Activated naive CD8-positive, alpha-beta T cell treated with anti-CD3 and anti-CD28 coated beads, Interleukin-2, amount 50 U/mL, for 16 hours (primary cell): Measurements from ENCODE around the gene TIMM22.

Experiments used
- DNase-seq: peaks from one replicate; pipeline ENCODE4 v3.0.0-alpha.2; 2020; ENCODE audit warnings: low read depth, low spot score

Gene TIMM22

GRCh38 chr17:1019451-1019850, 22.5 kb downstream of the TIMM22 start:
- no peak for DNase-seq

DNA sequence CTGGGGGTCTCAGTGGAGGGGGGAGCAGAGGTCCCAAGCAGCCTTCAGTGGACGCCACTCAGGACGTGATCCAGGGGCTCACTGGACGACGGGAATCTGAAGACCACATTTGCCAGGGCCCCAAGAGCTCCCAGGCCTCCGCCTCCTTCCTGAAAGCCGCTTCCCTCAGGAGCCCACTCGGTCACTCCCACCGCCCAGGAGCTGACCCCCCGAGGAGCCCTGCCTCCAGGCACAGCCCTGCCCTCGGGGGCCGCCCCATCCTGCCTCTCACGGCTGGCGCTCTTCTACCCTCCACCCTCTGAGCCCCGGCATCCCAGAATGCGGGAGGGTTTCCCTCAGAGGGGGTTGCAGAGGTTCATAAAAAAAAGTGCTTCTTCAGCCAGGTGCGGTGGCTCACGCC, 24.2 kb downstream of the TIMM22 start:
- DNase-seq: no peak

GRCh38 chr17:1022278-1023024, 25.5 kb downstream of the TIMM22 start:
- DNase-seq: no peak

GRCh38 chr17:1024076-1024475, 27.1 kb downstream of the TIMM22 start:
- no peak for DNase-seq

DNA sequence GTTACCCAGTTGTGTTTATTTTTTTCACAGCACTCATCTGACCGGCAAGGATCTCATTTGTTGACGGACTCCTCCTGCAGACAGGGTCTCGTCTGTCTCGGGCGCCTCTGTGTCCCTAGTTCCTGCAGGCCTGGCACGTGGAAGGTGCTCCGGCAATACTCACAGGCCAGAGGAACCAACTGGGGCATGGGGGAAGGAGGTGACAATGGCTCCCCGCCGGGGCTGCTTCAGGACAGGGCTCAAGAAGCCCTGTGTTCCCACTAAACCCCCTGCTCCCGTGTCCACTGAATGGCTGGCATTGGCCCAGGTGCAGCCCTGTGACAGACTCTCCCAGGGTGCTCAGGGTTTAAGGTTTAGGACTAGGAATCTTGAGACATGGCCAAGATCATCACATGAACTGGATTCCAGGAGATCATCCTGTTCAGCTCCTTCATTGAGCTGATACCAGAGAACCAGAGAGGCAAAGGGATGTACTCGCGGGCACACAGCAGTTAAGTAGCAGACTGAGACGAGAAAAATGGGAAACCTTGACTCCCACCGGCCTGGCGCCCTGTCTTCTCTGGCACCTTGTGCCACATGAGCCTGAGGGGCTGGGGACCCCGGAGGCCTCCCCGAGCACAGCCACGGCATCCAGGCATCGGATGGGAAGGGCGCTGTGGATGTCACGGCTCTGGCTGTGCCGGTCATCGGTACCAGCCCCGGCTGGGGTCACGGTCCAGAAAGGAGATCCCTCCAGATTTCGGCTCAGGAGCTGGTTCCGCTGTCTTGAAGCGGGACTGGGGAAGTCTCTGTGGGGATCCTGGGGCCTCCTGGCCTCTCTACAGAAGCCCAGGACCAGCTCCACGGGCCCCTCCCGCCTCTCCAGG, 29.0 kb downstream of the TIMM22 start:
- no peak for DNase-seq

DNA sequence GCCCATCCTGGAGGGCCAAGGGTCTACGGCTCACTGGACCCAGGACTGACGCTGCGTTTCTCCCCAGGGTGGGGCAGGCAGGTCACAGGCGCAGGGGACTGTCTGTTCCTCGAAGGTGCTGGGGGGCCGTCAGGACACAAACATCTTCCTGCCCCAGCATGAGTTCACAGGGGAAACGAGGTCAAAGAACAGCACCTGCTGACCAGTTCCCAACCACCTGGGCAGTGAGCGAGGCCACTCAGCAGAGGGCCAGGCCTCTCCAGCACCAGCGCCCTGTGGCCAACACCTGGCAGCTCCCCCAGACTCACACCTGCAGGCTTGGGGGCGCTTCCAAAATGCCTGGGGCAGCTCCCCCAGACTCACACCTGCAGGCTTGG, 29.7 kb downstream of the TIMM22 start:
- no peak for DNase-seq

DNA sequence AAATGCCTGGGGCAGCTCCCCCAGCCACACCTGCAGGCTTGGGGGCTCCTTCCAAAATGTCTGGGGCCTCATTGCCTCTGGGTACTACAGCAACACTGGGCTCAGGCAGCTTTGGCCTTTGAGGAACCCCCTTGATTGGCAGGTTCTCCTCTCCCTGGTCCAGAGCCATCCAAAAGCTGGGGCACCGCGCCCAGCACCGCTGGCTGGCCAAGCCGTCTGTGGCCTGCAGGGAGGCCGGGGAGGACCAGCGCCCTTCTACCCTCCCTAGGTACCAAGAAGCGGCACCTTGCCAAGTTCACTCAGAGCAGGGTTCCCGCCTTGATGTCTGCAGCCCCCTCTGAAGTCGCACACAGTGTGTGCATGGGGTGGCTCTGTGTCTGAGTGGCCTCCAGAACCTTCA, 30.1 kb downstream of the TIMM22 start:
- DNase-seq: no peak

DNA sequence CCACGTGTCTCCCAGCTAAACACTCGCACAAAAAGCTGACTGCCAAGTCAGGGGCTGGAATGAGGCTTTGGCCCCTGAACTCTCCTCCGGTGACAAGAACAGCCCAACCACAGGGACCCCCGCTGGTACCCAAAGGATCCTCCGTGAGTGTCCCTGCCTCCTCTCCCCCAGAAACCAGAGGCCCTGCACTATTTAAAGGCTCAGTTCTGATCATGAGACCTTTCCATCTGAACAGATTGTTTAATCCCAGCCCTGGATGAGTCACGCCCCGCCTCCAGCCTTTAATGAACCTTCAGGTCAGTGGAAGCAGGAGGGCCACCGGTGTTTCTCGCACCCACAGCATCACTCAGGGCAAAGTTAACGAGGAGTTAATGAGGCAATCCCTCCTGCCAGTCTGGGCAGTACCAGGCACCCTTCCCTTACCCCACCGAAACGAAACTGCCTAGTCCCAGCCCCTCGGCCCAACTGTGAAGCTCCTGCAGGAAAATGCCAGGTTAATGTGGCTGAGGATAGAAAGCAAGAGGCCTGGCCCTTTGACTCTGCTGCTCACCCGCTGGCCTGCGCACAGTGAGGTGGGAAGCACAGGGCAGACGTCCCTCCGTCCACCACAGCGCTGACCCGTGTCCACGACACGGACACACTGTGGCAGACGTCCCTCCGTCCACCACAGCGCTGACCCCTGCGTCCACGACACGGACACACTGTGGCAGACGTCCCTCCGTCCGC, 32.4 kb downstream of the TIMM22 start:
- no peak for DNase-seq

DNA sequence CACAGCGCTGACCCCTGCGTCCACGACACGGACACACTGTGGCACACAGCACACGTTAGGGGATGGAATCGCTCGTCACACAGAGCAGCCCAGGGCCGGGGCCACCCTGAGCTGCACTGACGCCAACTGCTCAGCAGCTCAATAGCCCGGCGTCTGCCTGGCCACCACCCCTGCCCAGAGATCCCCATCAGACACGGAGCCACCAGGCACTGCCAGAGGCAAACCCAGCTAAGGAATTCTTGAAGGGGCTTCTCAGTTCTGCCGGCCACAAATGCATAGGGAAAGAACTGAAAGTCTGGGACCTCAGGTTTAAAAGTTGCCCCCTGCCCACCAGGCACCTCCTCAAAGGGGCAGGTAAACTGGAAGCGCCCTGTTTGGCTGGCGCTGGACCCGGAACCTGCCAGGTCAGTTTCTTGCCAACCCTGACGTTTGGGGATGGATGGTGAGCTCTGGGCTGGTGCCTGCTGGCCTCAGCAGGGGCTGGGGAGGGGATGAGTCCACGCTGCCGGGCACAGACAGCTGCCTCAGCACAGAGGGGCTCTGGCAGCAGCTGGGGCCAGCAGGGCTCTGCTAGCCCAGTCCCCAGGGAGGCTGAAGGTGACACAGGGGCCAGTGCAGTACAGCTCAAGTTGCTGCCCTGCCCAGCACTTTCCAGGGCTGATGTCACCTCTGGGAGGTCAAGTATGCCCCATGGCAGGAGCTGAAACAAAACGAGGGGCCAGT, 33.2 kb downstream of the TIMM22 start:
- DNase-seq: no peak

DNA sequence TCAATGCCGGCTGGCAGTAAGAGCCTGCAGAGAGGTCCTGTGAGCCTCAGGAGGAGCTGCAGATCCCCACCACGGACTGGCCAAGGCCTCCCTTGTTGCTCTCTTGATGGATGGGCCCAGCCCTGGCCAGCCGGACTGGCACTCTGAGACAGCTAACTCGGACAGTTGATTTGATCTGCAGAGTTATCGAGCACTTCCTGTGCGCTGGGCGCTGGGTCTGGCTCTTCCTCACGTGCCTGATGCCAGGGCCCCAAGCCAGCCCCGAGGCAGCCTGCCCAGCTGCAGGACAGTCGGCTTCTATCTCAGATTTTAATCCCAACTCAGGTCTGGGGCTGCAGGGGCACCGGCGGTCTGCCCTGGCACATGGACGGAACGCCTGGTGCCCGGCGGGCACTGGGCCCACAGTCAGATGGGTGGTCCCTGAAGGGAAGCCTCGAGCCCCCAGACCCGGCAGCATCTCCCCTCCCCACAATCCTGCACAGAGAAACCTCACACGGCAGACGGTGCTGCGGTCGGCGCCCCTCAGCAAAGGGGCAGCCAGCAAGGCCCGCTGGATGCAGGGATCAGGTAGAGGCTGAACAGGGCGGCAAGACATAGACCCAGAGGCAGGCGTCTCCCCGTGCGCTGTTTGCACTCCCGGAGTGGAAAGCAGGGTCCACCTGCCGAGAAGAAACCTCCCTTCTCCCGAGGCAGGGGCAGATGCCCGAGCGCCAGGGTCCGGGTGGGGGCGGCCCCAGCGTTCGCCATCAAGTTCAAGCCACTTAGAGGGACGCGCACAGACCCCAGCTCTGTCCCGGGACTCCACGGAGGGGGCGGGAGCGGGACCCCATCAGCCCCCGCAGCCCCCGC, 34.0 kb downstream of the TIMM22 start:
- DNase-seq: no peak

- no peak for DNase-seq
Observed at GRCh38 chr17:1031711-1032110, 34.8 kb downstream of the TIMM22 start.

GRCh38 chr17:1032391-1032790, 35.5 kb downstream of the TIMM22 start:
- no peak for DNase-seq

- no peak for DNase-seq
Observed at GRCh38 chr17:1033503-1033902, 36.6 kb downstream of the TIMM22 start.

- DNase-seq: no peak
Observed at GRCh38 chr17:1034652-1035210, 37.8 kb downstream of the TIMM22 start.

GRCh38 chr17:1035546-1036170, 38.7 kb downstream of the TIMM22 start:
- DNase-seq: no peak

- DNase-seq: no peak
Observed at GRCh38 chr17:1036171-1036844, 39.4 kb downstream of the TIMM22 start.

DNA sequence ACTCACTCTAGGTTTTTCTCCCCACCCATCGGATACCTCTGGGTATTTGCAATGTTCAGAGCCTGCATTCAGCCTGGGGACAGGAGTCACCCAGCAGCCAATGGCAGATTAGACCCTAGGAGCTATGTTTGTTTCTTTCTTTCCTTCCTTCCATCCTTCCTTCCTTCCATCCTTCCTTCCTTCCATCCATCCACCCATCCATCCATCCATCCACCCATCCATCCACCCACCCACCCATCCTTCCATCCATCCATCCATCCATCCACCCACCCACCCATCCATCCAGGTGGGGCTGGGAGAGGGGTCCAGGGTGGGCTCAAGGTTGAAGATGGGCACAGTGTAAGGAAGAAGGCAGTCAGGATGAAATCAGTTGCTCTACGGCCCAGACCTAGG, 39.9 kb downstream of the TIMM22 start:
- no peak for DNase-seq

GRCh38 chr17:1037238-1037879, 40.4 kb downstream of the TIMM22 start:
- no peak for DNase-seq
